ENCODE results near the gene RAE1.

- TF ChIP-seq CTCF (IDR thresholded peaks at IDR 0.05), result no peak
- TF ChIP-seq POLR2A (IDR thresholded peaks at IDR 0.05), result no peak
Observed at GRCh38 chr20:57353351-57353750, 2.3 kb downstream of the RAE1 start.
